Measurements from ENCODE around the gene NDEL1.

NDEL1 gene

DNA sequence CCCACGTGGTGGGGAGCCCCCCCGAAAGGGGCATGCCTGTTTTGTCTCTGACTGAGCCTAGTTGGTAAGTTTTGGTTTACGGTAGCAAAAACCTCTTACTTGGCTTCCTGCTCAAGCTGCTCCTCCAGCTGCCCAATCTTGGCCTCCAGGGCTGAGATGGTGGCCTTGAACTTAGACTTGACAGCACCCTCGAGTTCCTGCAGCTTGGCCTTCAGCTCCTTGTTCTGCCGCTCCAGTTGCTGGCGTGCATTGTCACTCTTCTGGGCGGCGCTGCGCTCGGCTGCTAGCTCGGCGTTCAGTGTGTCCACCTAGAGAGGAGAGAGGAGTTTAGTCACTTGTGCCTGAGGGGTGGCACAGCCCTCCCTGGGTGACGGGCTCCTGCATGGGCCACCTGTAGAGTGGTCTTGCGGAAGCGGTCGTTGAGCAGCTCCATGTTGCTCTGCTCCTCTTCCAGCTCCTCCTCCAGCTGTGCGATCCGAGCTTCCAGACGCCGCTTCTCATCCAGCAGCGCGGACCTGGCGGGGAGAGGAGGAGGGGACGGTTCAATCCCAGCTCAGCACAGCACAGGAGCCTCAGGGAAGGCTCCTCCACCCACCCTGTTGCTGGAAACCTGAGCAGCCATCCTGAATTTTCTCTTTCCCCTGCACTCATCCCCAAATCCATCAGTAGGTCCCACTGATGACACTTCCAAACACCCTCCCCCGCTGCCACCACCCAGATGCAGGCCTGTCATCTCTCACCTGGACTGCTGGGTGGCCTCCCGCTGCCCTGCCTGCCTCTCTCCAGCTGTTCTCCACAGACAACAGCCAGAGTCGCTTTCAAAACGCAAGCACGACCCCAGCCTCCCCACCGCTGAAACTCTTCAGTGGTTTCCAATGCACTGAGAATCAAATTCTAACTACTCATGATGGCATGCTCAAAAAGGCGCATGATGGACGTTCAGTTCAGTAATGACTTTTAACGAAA is 44.6 kb downstream of the NDEL1 start:
- DNase-seq: no peak

- DNase-seq: no peak
These were observed 45.4 kb downstream of the NDEL1 start for GRCh38 chr17:8481089-8481488.

- no peak for DNase-seq
These were observed 46.0 kb downstream of the NDEL1 start for GRCh38 chr17:8481703-8482102.

DNA sequence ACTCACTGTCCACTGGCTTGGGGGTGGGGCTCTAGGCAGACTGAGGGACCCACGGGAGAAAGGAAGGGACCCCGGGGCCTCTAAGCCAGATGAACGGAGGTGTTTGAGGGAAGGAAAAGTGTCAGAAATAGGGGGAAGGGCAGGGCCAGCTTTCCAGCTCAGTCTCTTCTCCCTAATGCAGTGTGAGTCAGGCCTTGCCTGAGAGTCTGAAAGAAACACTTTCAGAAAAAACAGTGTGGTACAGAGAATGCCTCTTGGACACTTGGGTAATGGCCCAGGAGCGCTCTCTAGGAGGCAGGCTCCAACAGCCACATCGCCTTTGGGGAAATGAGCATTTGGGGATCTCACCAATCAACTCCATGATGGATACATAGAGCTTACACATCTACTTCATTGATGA is 46.9 kb downstream of the NDEL1 start:
- DNase-seq: no peak

GRCh38 chr17:8484465-8484864 is 48.8 kb downstream of the NDEL1 start:
- DNase-seq: no peak

DNA sequence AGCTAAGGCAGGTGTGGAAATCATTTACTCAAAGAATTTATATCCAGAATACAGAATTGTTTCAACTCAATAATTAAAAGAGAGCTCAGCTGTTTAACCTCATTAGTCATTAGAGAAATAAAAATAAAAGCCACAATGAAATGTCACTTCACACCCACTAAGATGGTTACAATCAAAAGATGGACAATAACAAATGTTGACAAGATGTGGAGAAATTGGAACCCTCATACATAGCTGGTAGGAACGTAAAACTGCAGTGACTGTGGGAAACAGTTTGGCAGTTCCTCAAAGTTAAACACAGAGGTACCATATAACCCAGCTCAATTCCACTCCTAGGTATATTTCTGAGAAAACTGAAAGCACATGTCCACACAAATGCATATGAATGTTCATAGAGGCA is 49.8 kb downstream of the NDEL1 start:
- no peak for DNase-seq

GRCh38 chr17:8487130-8487645 is 51.5 kb downstream of the NDEL1 start:
- no peak for DNase-seq

- DNase-seq: no peak
These were observed 52.1 kb downstream of the NDEL1 start for GRCh38 chr17:8487743-8488142.

GRCh38 chr17:8488491-8488890 is 52.8 kb downstream of the NDEL1 start:
- DNase-seq: no peak

DNA sequence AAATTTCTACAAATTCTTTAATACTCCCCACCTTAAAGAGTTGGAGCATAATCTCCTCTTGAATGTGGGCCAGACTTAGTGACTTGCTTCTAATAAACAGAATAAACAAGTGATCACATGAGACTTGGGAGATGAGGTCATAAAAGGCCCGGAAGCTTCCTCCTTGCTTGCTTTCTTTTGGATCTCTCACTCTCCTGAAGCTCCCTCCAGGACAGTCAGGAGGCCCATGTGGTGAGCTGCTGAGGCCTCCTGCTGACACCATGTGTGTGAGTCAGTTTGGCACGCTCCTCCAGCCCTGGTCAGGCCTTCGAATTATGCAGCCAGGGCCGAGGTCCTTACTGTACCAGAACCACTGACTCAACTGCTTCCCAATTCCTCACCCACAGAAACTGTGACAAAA is 53.2 kb downstream of the NDEL1 start:
- no peak for DNase-seq

GRCh38 chr17:8489841-8490240 is 54.2 kb downstream of the NDEL1 start:
- no peak for DNase-seq

- no peak for DNase-seq
These were observed 54.8 kb downstream of the NDEL1 start for GRCh38 chr17:8490256-8491023.

DNA sequence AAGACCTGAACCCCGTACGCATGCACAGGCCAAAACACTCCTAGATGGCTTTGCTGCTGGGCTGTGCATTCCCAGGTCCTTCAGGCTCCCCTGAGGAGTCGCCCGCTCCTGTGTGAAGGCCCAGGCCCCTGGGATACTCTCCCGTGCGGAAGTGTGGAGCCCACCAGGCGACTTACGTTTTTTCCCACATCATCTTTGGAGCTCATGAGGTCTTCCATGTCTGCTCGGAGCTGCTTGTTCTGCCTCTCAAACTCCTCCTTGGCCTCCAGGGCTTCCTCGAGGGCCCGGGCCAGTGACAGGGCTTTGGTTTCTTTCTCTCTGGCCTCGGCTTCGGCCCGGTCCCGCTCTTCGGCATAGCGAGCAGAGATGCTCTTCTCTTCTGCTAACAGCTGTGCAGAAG is 56.4 kb downstream of the NDEL1 start:
- no peak for DNase-seq

DNA sequence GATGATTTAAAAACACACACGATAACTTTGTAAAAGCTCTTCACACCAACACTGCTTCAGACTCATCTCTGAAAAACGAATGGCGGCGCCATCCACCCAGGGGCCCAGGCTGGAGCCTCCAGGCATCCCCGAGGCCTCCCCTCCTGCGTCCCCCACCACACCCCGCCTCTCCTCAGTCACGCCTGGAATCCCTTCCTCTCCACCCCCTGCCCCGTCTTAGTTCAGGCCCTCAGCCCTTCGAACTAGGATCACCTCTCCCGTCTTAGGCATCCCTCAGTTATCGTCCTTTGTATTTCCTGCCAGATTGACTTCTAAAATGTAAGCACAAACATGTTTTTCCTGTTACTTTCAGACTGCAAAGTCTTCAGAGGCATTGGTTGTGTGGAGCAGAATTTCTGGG is 58.3 kb downstream of the NDEL1 start:
- no peak for DNase-seq

DNA sequence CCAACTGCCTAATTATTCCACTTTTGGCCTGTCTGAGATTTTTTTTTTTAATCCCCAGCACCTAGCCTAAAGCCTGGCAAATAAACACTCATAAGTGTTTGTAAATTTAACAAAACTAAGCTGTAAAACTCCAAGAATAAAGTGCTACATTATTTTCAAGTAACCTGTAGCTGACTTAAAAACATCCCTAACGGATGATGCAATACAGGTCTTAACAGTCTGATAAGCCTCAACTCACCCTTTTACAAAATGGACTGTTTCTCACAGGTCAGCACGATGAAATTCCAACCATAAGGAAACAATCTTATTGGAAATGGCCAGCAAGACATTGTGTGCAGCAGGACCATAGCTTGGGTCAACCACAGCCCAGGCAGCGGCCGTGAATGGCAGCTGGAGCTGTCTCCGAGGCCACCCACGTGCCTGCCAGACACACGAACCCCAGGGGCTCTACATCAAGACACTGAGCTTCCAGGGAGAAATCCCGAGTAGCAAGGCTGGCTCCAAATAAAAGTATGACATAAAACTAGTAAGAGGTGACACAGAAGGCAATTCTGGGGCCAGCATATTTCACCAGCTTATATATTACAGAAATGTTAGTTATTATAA is 58.9 kb downstream of the NDEL1 start:
- no peak for DNase-seq

DNA sequence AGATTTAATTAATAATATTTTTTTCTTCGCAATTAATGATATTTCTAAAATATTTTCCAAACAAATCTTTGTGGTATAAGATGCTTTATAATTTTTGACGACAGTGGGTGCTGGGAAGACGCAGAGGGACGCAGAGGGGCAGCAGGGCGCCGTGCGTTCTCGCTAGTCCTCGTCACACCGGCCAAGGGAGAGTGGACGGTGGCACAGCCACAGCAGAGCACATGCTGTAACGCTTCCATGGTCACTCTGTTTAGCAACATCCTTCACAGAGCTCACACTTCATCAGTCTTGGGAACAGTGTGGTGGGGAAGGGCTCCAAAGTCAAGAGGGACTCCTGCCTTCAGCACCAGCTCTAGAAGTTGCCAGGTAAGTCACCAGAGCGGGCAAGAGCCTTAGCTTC is 60.4 kb downstream of the NDEL1 start:
- no peak for DNase-seq

- DNase-seq: no peak
These were observed 63.5 kb downstream of the NDEL1 start for GRCh38 chr17:8499171-8499570.

DNA sequence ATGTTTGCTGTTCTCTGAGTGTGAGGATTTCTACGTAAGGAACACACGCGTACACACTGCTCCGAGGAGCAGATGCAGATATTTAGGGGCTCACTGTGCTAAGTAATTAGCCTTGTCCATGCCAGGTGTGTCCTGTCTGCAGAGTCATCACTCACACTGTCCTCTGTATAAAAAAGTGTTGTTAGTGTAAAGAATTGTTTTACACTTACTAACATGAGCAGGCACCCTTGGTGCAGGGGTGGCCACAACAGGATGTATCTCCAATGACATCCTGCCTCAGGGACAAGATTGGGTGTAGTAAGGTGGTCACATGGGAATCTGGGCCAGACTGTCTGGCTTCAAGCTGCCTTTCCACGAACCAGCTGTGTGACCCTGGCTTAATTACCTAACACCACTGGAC is 63.9 kb downstream of the NDEL1 start:
- DNase-seq: no peak

GRCh38 chr17:8500609-8501008 is 64.9 kb downstream of the NDEL1 start:
- no peak for DNase-seq

DNA sequence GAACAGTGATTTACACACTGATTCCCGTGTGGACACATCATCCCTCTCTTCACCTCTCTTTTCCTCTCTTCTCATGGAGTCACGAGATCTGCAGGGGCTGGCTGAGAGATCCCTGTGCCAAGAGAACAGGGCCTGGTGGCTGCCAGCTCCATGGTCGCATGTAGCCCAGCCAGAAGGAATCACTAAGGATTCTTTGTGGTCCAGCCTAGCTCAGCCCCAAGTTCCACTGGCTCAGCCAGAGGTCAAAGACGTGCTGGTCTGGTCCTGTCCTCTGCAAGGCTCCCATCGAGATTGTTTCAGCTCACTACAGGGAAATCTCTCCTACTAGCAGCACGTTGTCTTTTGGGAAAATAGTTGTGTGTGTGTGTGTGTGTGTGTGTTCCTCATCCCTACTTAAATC is 66.4 kb downstream of the NDEL1 start:
- DNase-seq: no peak

DNA sequence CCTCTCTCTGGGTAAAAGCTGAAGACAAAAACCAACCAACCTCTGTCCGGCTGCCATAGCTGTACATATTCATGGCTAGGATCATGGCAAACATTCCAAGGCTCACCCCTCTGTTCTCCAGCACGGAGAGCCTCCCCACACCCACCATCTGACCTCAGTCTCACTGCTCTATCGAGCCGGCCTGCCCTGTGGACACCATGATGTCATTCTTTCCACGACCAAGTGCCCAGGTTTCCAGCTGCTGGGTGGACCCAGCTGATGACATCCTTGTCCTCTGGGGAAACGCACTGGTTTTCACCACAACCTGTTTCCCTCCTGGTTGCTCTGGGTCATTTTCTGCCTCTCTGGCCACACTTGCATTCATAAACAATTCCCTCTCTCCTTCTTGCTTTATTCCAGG is 67.7 kb downstream of the NDEL1 start:
- DNase-seq: no peak

DNA sequence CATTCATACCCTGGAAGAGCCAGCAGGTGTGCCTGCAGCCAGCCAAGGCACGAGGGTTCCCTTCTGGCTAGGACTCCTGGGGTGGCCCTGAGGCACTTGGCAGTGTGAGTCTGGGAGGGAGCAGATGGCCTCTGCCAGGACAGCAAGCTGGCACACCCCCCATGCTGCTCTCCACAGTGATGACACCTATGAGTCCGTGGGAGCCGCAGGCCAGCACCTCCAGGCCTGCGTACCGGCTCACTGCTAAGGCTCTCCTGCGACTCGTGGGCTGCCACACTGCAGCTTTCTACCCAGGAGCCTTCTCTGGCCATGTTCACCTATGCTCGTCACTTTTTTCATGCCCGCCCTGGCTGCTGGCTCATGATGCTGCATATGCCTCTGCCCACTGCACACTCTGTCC is 68.1 kb downstream of the NDEL1 start:
- DNase-seq: no peak

DNA sequence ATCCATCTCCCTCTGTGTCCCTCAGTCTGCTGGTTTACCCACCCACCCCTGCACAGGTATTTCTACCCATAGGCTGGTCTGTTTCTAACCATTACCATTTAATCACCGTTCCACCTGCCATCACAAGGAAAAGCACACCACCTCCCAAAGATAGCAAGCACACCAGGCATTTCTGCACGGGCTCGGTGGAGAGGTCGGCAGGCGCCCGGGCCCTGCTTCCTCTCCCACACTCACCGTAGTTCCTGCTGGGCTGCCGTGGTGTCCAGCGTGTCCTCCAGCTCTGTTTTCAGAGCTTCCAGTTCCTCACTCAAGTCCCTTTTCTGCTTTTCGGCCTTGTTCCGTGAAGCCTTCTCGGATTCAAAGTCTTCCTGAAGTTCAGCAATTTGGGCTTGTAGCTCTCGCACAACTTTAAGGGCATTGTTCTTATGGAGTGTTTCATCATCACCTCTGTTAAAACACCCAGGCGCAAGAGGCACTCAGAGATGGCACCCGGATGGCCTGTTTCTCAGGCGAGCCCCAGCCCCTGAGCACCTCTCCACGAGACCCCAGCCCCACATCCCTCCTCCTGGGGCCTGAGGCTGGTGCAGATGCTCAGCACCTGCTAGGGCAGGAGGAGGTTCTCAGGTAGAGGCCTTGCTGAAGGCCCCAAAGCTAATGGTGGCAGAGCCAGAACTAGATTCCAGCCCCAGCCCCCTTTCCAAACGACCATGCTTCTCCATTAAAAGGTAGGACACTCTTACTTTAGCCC is 69.0 kb downstream of the NDEL1 start:
- DNase-seq: no peak

Data from NK-92 treated with Interleukin-12 subunit alpha and Interleukin-12 subunit beta, amount 100 ng/mL, for 24 hours (cell line).